GM20000 (cell line): ENCODE results near the gene FAM124A.

Source experiments
- DNase-seq: peaks from one replicate; pipeline ENCODE4 v3.0.0; 2012; ENCODE audit warnings: low spot score
- CTCF ChIP-seq: IDR thresholded peaks from 2 replicates; pipeline ENCODE4 v1.5.1; 2012; ENCODE audit warnings: mild to moderate bottlenecking, control low read depth; ENCODE audit errors: extremely low read depth, missing control alignments

Gene FAM124A

GRCh38 chr13:51235186-51235585 lies 13.0 kb downstream of the FAM124A start:
- TF ChIP-seq CTCF = no peak

GRCh38 chr13:51235756-51236490 lies 13.7 kb downstream of the FAM124A start:
- DNase-seq = no peak
- no peak for TF ChIP-seq CTCF

More at GRCh38 chr13:51235186-51235585, 13.0 kb downstream of the FAM124A start:
- DNase-seq = no peak

- no peak for TF ChIP-seq CTCF
- no peak for DNase-seq
These were observed 14.2 kb downstream of the FAM124A start for GRCh38 chr13:51236491-51236792.

GRCh38 chr13:51237386-51237785 lies 15.2 kb downstream of the FAM124A start:
- no peak for DNase-seq
- no peak for TF ChIP-seq CTCF

- TF ChIP-seq CTCF = no peak
- DNase-seq = no peak
These were observed 15.7 kb downstream of the FAM124A start for GRCh38 chr13:51237887-51238286.

- DNase-seq = no peak
- TF ChIP-seq CTCF = no peak
These were observed 18.0 kb downstream of the FAM124A start for GRCh38 chr13:51240178-51240577.

GRCh38 chr13:51240958-51241357 lies 18.8 kb downstream of the FAM124A start:
- no peak for TF ChIP-seq CTCF
- no peak for DNase-seq
